HG03064 (cell line): Measurements from ENCODE around the gene KLHL40.
"Not testable (repeated sequence)": the region's sequence is repeated elsewhere in the genome, so short reads cannot be mapped to it uniquely, and the experiment has no call there.

ENCODE experiments used
- ATAC-seq: cut with Tn5 transposase; IDR thresholded peaks from one replicate; pipeline ENCODE4 v1.9.1; 2021; ENCODE audit warnings: low read depth; ENCODE audit not compliant: unreplicated experiment

Gene KLHL40

DNA sequence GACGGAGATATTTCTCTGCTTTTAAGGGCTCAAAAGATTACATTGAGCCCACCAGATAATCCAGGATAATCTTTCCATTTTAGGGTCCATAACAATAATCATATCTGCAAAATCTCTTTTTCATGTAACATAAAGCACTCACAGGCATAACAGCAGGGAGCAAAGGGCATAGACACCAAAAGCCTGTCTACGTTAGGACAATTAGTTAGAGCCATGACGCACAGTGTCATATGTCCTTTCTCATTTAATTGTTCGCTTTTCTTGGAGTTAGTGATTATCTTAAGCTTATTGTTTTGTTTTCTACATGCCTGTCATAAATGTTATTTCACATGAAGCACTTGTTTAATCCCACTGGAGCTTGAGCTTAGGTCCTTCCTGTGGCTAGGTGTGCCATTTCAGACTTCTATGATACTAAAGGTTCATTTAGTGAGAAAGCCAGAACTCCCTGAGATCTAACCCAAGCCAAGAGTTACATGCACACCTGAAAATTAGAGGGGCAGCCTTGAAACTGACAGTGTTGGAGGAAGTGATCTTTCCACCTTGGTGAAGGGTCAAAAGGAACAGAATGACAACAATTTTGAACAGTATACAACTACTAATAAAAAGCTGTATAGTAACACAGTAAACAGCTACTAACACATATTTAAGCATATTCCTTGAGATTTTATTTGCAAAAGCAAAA, 29.0 kb downstream of the KLHL40 start:
- ATAC-seq = no peak

- no peak for ATAC-seq
These were observed 32.0 kb downstream of the KLHL40 start for GRCh38 chr3:42717306-42717705.

DNA sequence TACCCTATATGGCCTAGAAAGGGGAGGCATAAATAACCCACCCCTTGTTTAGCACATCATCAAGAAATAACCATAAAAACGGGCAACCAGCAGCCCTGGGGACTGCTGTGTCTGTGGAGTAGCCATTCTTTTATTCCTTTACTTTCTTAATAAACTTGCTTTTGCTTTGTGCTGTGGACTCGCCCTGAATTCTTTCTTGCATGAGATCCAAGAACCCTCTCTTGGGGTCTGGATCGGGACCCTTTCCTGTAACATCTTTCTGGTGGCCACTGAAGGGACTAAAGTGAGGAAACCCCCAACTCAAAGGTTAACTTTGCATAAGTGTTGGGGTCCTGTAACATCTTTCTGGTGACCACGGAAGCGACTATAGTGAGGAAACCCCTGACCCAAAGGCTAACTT, 33.0 kb downstream of the KLHL40 start:
- no peak for ATAC-seq

GRCh38 chr3:42719002-42719401, 33.7 kb downstream of the KLHL40 start:
- ATAC-seq = no peak

DNA sequence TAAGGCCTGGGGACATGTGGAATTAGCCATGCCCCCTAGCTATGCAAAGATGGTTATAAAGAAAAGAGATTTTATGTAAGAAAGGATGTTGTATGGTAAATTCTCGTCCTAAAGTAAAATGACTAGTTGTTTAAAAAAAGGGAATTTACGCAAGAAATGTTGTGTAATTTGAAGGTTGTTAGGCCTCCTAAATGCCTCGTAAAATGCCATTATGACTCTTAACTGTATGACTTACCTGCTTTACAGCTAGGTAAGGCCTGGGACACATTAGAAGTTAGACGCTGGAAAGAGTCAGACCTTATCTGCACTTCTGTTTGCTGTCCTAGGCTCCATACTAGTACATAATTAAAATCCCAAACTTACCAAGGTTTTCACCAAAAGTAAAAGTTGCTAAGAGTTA, 34.8 kb downstream of the KLHL40 start:
- ATAC-seq = no peak

GRCh38 chr3:42721690-42722089, 36.4 kb downstream of the KLHL40 start:
- ATAC-seq = no peak

GRCh38 chr3:42722442-42722841, 37.1 kb downstream of the KLHL40 start:
- ATAC-seq = not testable (repeated sequence)

DNA sequence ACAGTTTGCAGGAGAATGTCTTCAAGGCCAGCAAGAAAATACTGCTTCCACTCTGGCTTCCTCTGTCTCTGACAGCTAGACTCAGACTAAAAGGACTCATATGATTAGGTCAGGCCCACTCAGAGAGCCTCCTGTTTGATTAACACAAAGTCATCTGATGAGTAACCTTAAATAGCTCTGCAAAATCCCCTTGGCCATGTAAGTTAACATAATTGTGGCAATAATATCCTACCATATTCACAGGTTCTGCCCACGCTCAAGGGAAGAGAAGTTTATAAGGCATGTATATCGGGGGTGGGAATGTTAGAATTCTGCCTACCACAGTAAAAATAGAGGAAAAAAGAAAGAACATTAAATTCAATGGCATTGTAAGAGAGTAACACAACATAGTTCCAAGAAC, 37.9 kb downstream of the KLHL40 start:
- ATAC-seq = no peak

DNA sequence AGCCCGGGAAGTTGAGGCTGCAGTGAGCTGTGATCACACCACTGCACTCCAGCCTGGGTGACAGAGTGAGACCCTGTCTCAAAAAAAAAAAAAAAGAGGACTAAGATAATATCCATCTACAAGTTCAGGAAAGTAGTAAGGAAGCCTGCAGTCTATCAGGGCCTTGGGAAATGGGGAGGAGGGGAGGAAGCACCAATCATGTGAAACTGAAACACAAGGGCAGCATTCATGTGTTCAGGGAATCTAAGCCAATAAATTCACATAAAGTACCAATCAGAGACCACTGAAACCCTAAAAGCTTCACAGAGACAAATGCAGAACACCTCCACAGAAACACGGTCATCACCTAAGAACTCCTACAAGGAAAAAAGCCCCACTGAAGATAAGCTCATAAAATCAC, 40.1 kb downstream of the KLHL40 start:
- ATAC-seq = no peak

- no peak for ATAC-seq
These were observed 42.7 kb downstream of the KLHL40 start for GRCh38 chr3:42728056-42728455.

DNA sequence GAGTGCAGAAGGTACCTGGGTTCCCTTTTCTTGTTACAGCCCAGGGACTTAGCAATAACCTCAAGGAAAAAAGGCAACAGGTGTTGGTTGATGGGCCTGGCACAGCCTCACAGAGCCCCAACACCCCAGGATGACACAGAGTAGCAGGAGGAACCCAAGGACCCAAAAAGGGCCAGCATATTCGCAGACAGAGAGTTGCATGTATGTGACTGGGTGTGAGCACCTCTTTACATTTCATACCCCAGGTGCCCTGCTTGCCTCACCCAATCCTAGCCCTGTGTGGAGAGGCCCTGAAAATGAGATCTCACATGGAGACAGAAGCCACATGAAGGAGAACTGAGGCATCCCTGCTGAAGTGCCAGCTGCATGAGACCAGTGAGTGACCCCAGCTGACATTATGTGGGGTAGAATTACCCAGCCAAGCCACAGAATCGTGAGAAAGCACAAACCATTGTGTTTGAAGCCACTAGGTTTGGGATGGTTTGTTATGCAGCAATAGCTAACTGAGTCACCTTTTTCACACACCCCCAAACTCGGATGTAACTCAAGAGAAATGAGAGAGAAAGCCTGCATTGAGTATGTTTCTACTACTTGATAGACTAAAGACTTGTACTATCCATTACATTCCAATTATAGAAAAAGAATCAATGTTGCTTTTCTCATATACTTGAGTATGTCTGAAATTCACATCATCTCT, 43.5 kb downstream of the KLHL40 start:
- no peak for ATAC-seq

DNA sequence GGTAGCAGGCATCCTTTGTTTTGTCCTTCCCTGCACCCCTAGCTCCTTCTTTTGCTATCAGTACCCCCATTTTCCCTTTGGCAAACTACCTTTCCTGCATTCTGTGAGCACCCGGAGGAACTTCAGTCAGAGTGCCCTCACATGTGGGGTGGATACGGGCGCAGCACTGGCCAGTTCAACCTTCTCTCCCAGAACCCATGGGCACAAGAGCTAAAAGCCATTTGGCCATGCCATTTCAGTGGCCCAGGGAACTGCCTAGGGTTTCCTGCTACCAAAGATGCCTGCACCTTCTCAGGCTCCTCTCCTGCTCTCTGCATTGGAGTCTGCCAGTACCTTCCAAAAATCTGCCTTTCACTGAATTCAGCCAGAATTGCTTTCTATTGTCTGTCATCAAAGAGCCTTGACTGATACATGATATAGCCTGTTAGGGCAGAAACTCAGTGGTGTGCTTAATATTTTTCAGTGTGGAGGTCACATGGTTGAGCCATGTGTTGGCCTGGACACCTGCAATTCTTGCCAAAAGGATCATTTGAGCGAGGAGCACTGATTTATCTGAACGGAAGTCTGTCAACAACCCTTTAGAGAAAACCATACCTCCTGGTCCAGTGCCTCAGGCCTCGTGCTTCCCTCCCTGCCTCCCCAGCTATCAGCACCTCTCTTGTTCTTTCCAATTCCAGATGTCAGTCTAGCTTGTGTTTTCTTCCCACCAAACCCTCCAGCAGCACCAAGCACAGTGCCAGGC, 44.2 kb downstream of the KLHL40 start:
- ATAC-seq = no peak

GRCh38 chr3:42730294-42730693, 45.0 kb downstream of the KLHL40 start:
- ATAC-seq = no peak

DNA sequence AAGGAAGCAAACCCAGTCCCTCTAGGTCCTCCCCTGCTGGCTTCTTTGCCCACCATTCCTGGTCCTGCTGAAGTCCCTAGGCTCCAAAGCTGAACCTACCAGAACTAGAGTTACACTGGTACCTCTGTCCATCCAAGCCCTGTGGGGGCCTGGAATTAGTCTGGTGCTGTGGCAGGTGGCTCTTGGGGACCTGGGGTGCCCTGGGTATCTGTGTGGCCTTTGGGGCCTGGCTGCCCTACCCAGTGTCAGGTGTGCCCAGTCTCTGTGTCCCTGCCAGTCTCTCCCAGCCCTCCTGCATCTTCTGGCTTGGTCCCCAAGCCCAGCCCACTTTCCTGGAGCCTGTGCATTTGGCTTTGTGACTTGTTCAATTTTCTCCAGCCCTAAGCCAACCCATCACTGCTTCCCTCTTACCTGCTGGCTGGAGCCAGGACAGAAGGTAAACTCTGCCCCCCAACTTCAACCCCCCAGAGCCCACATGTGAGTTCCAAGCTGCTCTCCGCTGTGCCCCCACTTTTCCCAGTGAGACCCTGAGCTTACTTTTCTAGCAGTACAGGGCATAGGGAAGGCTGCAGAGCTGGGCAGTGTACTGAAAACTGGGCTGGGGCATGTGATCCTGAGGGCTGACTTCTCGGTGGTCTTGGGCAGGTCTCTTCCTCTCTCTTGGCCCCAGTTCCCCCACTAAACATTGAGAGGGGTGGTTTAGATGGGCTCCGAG, 45.5 kb downstream of the KLHL40 start:
- no peak for ATAC-seq

DNA sequence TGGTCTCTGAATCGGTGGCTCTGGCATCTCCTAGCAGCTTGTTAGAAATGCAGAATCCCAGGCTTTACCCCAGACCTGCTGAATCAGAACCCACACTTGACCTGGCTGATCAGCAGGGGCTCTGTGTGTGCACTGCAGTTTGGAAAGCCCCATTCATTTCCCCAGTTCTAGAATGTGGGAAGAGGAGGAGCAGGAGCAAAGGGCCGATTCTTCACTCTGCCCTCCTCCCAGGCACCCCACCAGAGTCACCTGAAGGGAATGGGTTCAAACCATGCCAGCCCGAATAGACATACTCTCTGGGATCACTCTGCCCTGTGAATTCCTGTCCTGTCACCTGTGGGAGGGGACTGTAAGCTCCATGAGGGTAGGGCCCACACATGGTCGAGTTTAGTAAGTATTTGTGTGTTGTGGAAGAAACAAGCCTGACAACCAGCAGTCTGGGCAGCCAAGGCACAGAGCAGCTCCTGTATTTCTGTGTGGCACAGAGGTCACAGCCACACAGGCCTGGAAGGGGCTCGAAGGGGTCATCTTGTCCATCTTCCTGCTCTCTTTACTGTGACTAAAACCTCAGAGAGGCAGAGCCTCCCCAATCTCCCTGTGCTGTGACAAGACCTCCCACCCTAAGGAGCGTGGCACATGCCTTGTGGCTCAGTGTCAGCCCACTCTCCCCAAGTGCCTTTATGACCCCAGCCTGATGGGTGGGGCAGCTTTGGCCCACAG, 46.3 kb downstream of the KLHL40 start:
- no peak for ATAC-seq

- no peak for ATAC-seq
These were observed 47.0 kb downstream of the KLHL40 start for GRCh38 chr3:42732196-42732828.

- no peak for ATAC-seq
These were observed 47.6 kb downstream of the KLHL40 start for GRCh38 chr3:42732829-42733459.

DNA sequence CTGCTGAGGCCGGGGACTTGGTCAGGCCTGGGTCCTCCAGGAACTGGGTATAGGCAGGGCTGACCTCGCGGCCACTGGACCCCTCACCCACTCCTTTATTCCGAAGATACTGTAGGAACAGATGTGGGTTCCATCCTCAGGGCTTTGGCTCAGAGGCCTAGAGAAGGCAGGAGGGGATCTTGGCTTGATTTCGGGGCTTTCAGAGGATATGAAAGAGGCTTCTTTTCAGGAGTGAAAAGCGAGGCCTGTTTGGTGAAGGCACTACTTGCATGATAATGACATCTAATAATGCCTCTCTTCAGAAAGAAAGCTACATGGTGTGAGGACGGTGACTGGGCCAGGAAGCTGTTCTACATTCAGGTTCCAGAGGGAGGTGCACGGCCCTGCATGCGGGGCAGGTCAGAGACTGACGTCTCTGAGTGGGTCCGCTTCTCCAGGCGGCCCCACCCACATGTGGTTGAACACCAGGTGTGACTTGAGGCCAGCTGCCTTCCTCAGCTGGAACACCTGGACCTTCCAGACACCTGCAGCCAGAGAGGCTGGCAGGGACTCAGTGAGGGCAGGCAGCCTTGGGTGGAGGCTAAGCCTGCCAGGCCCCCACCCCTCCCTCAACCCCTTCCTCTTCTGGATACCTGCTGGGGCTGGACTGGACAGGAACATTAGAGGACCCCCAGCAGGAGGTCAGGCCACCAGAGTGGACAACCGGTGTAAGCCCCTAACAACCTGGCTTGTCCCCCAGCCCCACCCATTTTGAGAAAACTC, 48.3 kb downstream of the KLHL40 start:
- no peak for ATAC-seq
